HG03469 (cell line): ENCODE measurements around the gene ADAMTS7.
"Not testable (repeated sequence)": the region's sequence is repeated elsewhere in the genome, so short reads cannot be mapped to it uniquely, and the experiment has no call there.

Source experiments
- ATAC-seq: cut with Tn5 transposase; IDR thresholded peaks from one replicate; pipeline ENCODE4 v1.9.1; 2021; ENCODE audit warnings: mild to moderate bottlenecking, moderate library complexity, moderate number of reproducible peaks; ENCODE audit not compliant: unreplicated experiment

ADAMTS7 gene

GRCh38 chr15:78811124-78811824 lies at the start of gene ADAMTS7:
TSS of gene ADAMTS7 (minus strand) at chr15:78811464. CDS start at chr15:78811220, 244 bp downstream.
- ATAC-seq, result no peak

GRCh38 chr15:78859971-78860719 lies 48.9 kb upstream of the ADAMTS7 start:
- no peak for ATAC-seq

- ATAC-seq, result no peak
Measured at GRCh38 chr15:78855746-78856145, 44.5 kb upstream of the ADAMTS7 start.

GRCh38 chr15:78854833-78855372 lies 43.6 kb upstream of the ADAMTS7 start:
- no peak for ATAC-seq

- ATAC-seq, result no peak
Measured at GRCh38 chr15:78853500-78853899, 42.2 kb upstream of the ADAMTS7 start.

- no peak for ATAC-seq
Measured at GRCh38 chr15:78850941-78851755, 39.9 kb upstream of the ADAMTS7 start.

- ATAC-seq, result no peak
Measured at GRCh38 chr15:78850352-78850751, 39.1 kb upstream of the ADAMTS7 start.

GRCh38 chr15:78847387-78847906 lies 36.2 kb upstream of the ADAMTS7 start:
- not testable (repeated sequence) for ATAC-seq

GRCh38 chr15:78846906-78847305 lies 35.6 kb upstream of the ADAMTS7 start:
- ATAC-seq, result not testable (repeated sequence)

GRCh38 chr15:78842519-78842918 lies 31.3 kb upstream of the ADAMTS7 start:
- no peak for ATAC-seq

- ATAC-seq, result no peak
Measured at GRCh38 chr15:78841891-78842290, 30.6 kb upstream of the ADAMTS7 start.

GRCh38 chr15:78841376-78841706 lies 30.1 kb upstream of the ADAMTS7 start:
- no peak for ATAC-seq

GRCh38 chr15:78840661-78841375 lies 29.6 kb upstream of the ADAMTS7 start:
- ATAC-seq, result no peak

GRCh38 chr15:78839151-78839550 lies 27.9 kb upstream of the ADAMTS7 start:
- not testable (repeated sequence) for ATAC-seq

- ATAC-seq, result no peak
Measured at GRCh38 chr15:78838489-78838888, 27.2 kb upstream of the ADAMTS7 start.

- no peak for ATAC-seq
Measured at GRCh38 chr15:78837543-78837942, 26.3 kb upstream of the ADAMTS7 start.

- no peak for ATAC-seq
Measured at GRCh38 chr15:78837131-78837530, 25.9 kb upstream of the ADAMTS7 start.

- ATAC-seq, result no peak
Measured at GRCh38 chr15:78836333-78836732, 25.1 kb upstream of the ADAMTS7 start.

GRCh38 chr15:78831229-78832207 lies 20.3 kb upstream of the ADAMTS7 start:
- ATAC-seq, result no peak
